22Rv1 (cell line): ENCODE data around the gene OSBPL3.

Experiments used
- H3K27ac ChIP-seq: fragments of 450-650 bp; 2 replicates; pipeline ENCODE4 v1.5.1; 2017
- CTCF ChIP-seq: fragments of 450-650 bp; IDR thresholded peaks from 2 replicates; pipeline ENCODE4 v1.5.1; 2017; ENCODE audit warnings: mild to moderate bottlenecking
- ZFX ChIP-seq: fragments of 450-650 bp; IDR thresholded peaks from 2 replicates; pipeline ENCODE4 v1.6.1; 2017; ENCODE audit warnings: antibody characterized with exemption, borderline replicate concordance

Gene OSBPL3

GRCh38 chr7:24964191-24964590 lies 15.8 kb downstream of the OSBPL3 start:
- no peak overlapping the region for H3K27ac ChIP-seq
- TF ChIP-seq ZFX: no peak
- TF ChIP-seq CTCF: no peak

- H3K27ac ChIP-seq: no peak overlapping the region
- TF ChIP-seq CTCF (no peak), ZFX (no peak)
Measured at GRCh38 chr7:24963218-24963617, 16.8 kb downstream of the OSBPL3 start.

GRCh38 chr7:24962418-24962962 lies 17.5 kb downstream of the OSBPL3 start:
- no peak overlapping the region for H3K27ac ChIP-seq

GRCh38 chr7:24959735-24960485 lies 20.1 kb downstream of the OSBPL3 start:
- no peak for TF ChIP-seq CTCF
- no peak for TF ChIP-seq ZFX
- no peak overlapping the region for H3K27ac ChIP-seq

More at GRCh38 chr7:24962418-24962962, 17.5 kb downstream of the OSBPL3 start:
- TF ChIP-seq CTCF: no peak
- no peak for TF ChIP-seq ZFX

- H3K27ac ChIP-seq: no peak overlapping the region
- TF ChIP-seq CTCF (no peak), ZFX (no peak)
Measured at GRCh38 chr7:24958399-24958798, 21.6 kb downstream of the OSBPL3 start.

- TF ChIP-seq ZFX (no peak), CTCF (no peak)
- no peak overlapping the region for H3K27ac ChIP-seq
Measured at GRCh38 chr7:24956021-24956420, 24.0 kb downstream of the OSBPL3 start.

- TF ChIP-seq ZFX (no peak), CTCF (no peak)
- H3K27ac ChIP-seq: no peak overlapping the region
Measured at GRCh38 chr7:24955313-24955712, 24.7 kb downstream of the OSBPL3 start.
